Suprapubic skin (tissue), 4 donors: Measurements from ENCODE around the gene ZNF526. TPM values are rescaled to one million over a fixed set of nuclear protein-coding genes. Genes with fewer than 3 reads are reported as not detected.

Experiments
- DNase-seq, 2 donors: peaks; one replicate each; pipeline ENCODE4 v3.0.0-alpha.2; 2019; ENCODE audit warnings: low spot score in 2 of 2
- H3K27ac ChIP-seq: fragments of 200-600 bp; sonication (generic); one replicate; pipeline ENCODE4 v1.5.1; 2019
- H3K27me3 ChIP-seq: fragments of 200-600 bp; sonication (generic); one replicate; pipeline ENCODE4 v1.5.1; 2019
- H3K36me3 ChIP-seq: fragments of 200-600 bp; sonication (generic); one replicate; pipeline ENCODE4 v1.5.1; 2019
- H3K4me1 ChIP-seq: fragments of 200-600 bp; sonication (generic); one replicate; pipeline ENCODE4 v1.5.1; 2019
- H3K4me3 ChIP-seq: fragments of 200-600 bp; sonication (generic); one replicate; pipeline ENCODE4 v1.5.1; 2019; ENCODE audit warnings: mild to moderate bottlenecking
- H3K9me3 ChIP-seq: fragments of 200-600 bp; sonication (generic); one replicate; pipeline ENCODE4 v1.5.1; 2019
- EP300 ChIP-seq: sonication (generic); formaldehyde crosslinking; IDR thresholded peaks from one replicate; pipeline ENCODE4 v1.6.1; 2017; ENCODE audit warnings: antibody characterized with exemption
- POLR2A ChIP-seq, 2 donors: fragments of 450-650 bp; IDR thresholded peaks; one replicate each; pipeline ENCODE4 v1.6.1; 2017; ENCODE audit warnings: antibody characterized with exemption in 2 of 2, mild to moderate bottlenecking in 2 of 2, moderate library complexity in 2 of 2
- POLR2AphosphoS5 ChIP-seq, 3 donors: sonication (generic); formaldehyde crosslinking; IDR thresholded peaks; one replicate each; pipeline ENCODE4 v1.6.1; 2017; ENCODE audit warnings: antibody characterized with exemption in 3 of 3
- WGBS: methylation state at CpG from one replicate; pipeline ENCODE4 v1.1.5; 2018; 5-methylcytosine and 5-hydroxymethylcytosine counted together
- total RNA-seq, 4 donors: library from RNA; depleted of rRNA; stranded (reverse); fragments of >200 nt; gene quantifications; one replicate each; pipeline ENCODE4 v1.1.0, GENCODE V29; 2016
- TF ChIP-seq, protein P1 (sequence below), 2 donors: fragments of 200-600 bp in 1 of 2; fragments of 450-650 bp in 1 of 2; sonication (generic) in 1 of 2; IDR thresholded peaks; one replicate each; pipeline ENCODE4 v1.5.1; 2016 to 2019; ENCODE audit warnings: antibody characterized with exemption in 2 of 2, mild to moderate bottlenecking in 1 of 2, moderate library complexity in 1 of 2

The ZNF526 gene
- total RNA-seq, 4 donors from 2014 or later: 4.2 to 12.9 (median 8.9) TPM

DNA sequence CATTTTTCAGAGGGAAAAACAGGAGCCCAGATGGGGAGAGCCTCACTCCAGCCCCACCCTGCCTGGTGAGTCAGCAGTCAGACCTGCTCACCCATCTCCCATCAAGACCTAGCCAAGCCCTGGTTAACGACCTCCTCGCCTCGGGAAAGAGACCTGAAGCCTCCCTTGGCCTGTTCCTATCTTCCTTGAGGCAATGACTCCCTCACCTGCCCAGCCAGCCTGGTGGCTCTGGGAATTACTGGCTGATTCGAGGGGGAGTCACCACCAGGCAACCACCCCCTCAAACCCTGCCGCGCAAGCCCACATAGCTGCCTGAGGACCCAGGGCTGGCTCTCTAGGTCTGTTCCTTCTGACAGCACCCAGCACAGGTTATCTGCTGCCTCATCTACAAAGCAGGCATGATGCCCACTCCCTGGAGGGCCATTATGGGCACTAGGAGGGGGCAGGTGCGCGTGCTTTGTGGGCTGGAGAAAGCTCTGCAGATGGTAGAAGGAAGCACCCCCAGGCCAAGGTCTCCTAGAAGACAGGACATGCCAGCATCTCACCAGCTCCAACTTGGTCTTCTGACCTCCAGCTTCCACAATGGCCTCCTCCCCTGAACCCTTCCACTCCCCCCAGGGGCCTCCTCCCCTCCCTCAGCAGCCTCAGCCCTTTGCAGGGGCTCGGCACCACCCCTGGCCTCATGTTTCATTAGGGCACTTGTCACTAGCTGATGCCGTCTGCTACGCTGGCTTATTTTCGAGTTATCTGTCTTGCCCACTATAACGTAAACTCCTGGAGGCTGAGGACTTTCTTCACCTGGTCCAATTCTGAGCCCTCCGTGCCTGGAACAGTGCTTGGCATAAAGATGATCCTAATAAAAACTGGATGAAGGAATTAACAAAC lies 13.0 kb upstream of the ZNF526 start:
- H3K27me3 ChIP-seq: no peaks in the 10 kb centered on the region
- no peak for DNase-seq
- H3K27ac ChIP-seq: peak overlapping the region; percentile 38
- no peak overlapping the region for H3K4me3 ChIP-seq
- TF ChIP-seq, protein P1, sequence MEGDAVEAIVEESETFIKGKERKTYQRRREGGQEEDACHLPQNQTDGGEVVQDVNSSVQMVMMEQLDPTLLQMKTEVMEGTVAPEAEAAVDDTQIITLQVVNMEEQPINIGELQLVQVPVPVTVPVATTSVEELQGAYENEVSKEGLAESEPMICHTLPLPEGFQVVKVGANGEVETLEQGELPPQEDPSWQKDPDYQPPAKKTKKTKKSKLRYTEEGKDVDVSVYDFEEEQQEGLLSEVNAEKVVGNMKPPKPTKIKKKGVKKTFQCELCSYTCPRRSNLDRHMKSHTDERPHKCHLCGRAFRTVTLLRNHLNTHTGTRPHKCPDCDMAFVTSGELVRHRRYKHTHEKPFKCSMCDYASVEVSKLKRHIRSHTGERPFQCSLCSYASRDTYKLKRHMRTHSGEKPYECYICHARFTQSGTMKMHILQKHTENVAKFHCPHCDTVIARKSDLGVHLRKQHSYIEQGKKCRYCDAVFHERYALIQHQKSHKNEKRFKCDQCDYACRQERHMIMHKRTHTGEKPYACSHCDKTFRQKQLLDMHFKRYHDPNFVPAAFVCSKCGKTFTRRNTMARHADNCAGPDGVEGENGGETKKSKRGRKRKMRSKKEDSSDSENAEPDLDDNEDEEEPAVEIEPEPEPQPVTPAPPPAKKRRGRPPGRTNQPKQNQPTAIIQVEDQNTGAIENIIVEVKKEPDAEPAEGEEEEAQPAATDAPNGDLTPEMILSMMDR (IDR thresholded peaks at IDR 0.05): no peak
- TF ChIP-seq POLR2A (IDR thresholded peaks at IDR 0.05) (no peak), POLR2AphosphoS5 (IDR thresholded peaks at IDR 0.05) (no peak), EP300 (no peak)
- 67% methylated on average over 9 of the region's 14 CpGs for WGBS
- H3K4me1 ChIP-seq: peaks cover 41% of the 10 kb centered on the region
- peaks cover 79% of the 10 kb centered on the region for H3K36me3 ChIP-seq
- no peaks in the 10 kb centered on the region for H3K9me3 ChIP-seq

DNA sequence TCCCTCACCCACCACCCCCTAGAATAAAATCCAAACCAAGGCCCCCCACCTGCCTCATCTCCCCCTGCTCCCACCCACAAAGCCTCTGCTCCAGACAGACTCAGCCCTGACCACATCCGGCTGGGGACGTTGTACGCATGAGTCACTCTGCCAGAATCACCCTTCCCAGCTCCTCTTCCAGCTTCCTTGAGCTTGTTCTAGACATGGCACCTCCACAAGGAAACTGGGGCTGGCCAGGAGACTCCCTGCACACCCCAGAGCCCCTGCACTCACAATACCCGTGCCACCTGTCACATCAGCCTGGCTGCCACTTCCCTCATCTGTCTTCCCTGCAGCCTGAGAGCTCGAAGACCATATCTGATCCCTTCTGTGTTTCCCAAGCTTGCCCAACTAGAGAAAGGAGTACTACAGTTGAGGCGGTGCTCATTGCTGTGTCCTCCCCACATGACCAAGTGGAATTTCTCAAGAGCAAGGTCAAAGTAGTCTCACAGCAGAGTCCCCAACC lies 12.3 kb upstream of the ZNF526 start:
- DNase-seq: no peak
- 66% methylated on average over 6 of the region's 6 CpGs for WGBS
- Histone ChIP-seq H3K27ac (peak overlapping the region; percentile 29), H3K9me3 (no peaks in the 10 kb centered on the region), H3K27me3 (no peaks in the 10 kb centered on the region), H3K4me3 (no peak overlapping the region), H3K36me3 (peaks cover 82% of the 10 kb centered on the region), H3K4me1 (peaks cover 39% of the 10 kb centered on the region)
- TF ChIP-seq EP300 (no peak), POLR2A (IDR thresholded peaks at IDR 0.05) (no peak), POLR2AphosphoS5 (IDR thresholded peaks at IDR 0.05) (no peak)
- TF ChIP-seq, protein P1 (IDR thresholded peaks at IDR 0.05): no peak

DNA sequence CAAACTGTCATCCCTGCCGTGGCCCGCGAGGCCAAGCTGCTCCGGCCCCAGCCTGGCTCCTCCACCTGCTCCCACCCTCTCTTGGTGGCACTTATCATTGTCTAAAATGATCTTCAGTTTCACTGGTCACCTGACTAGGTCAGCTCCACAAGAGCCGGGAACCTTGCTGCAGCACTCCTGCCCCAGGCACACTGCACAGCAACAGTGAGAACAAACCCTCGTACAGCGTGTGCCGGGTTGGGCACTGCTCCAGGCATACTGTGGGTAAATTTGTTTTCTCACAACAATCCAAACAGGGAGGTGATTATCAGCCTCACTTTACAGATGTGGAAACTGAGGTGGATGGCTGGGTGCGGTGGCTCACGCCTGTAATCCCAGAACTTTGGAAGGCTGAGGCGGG lies 11.5 kb upstream of the ZNF526 start:
- H3K27me3 ChIP-seq: no peaks in the 10 kb centered on the region
- TF ChIP-seq, protein P1 (IDR thresholded peaks at IDR 0.05): no peak
- TF ChIP-seq EP300 (no peak), POLR2AphosphoS5 (IDR thresholded peaks at IDR 0.05) (no peak), POLR2A (IDR thresholded peaks at IDR 0.05) (no peak)
- peaks cover 38% of the 10 kb centered on the region for H3K4me1 ChIP-seq
- no peak for DNase-seq
- H3K36me3 ChIP-seq: peaks cover 75% of the 10 kb centered on the region
- H3K9me3 ChIP-seq: no peaks in the 10 kb centered on the region
- 84% methylated on average over 11 of the region's 11 CpGs for WGBS
- no peak overlapping the region for H3K27ac ChIP-seq
- H3K4me3 ChIP-seq: no peak overlapping the region

DNA sequence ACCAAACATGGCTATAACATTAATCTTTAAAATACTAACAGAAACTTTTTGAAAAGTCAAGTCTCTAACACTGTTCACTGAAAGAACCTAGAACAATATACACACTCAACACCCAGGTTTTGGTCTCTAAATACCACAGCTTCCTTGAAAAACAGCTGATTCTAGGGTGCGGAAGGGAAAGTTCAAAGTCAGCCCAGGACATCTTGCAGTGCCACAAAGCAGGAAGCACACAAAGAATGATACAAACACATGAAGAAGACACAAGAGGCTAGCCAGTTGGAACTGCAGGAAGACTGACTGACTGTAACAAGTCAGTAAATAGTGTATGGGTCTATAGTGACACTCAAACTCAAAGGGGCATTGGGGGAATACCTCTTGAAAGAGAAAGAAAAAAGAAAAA lies 7.2 kb upstream of the ZNF526 start:
- Histone ChIP-seq H3K4me3 (no peak overlapping the region), H3K9me3 (no peaks in the 10 kb centered on the region), H3K36me3 (peaks cover 46% of the 10 kb centered on the region), H3K27ac (no peak overlapping the region), H3K4me1 (peaks cover 29% of the 10 kb centered on the region), H3K27me3 (no peaks in the 10 kb centered on the region)
- WGBS: 81% methylated on average over 1 of the region's 1 CpG
- no peak for DNase-seq
- TF ChIP-seq, protein P1 (IDR thresholded peaks at IDR 0.05): no peak
- TF ChIP-seq EP300: no peak
- TF ChIP-seq POLR2AphosphoS5 (IDR thresholded peaks at IDR 0.05): no peak
- TF ChIP-seq POLR2A (IDR thresholded peaks at IDR 0.05): no peak

DNA sequence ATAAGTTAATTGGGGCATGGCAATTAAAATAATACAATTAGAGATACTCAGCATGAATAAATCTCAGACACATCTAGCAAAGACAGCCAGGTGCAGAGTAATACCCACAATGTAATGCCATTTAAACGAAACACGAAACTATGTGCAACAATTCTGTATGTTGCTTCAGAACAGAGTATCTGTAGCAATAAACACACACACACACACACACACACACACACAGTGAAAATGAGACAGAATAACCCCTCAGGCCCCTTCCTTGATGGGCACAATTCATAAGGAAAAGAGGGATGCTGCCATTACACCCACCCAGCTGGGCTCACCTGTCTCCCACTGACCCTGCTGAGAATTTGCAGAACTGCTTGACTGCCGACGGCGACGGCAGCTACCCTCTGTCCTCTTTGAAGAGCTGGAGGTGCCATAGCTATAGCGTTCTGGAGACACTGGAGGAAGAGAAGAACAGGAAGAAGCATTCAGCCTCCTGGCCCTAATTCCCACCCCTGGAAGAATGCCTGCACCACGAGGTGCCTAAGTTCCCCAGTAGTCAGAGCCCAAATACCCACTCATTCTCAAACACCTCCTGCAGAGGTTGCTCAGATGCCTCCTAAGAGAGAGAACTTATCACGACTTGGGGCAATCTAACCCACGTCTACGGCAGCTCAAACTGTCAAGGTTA lies 5.2 kb upstream of the ZNF526 start:
- no peaks in the 10 kb centered on the region for H3K9me3 ChIP-seq
- H3K4me3 ChIP-seq: no peak overlapping the region
- 83% methylated on average over 7 of the region's 11 CpGs for WGBS
- no peaks in the 10 kb centered on the region for H3K27me3 ChIP-seq
- no peak overlapping the region for H3K27ac ChIP-seq
- peaks cover 25% of the 10 kb centered on the region for H3K36me3 ChIP-seq
- peaks cover 42% of the 10 kb centered on the region for H3K4me1 ChIP-seq
- no peak for TF ChIP-seq EP300
- TF ChIP-seq, protein P1 (IDR thresholded peaks at IDR 0.05): no peak
- no peak for TF ChIP-seq POLR2A (IDR thresholded peaks at IDR 0.05)
- TF ChIP-seq POLR2AphosphoS5 (IDR thresholded peaks at IDR 0.05): no peak
- no peak for DNase-seq
